ENCODE measurements around the gene KRT5. TPM values are rescaled to one million over a fixed set of nuclear protein-coding genes. Genes with fewer than 3 reads are reported as not detected.

The KRT5 gene
- total RNA-seq, 6 experiments from 2014 or later, result 0.66 TPM; not detected in 5

GRCh38 chr12:52518574-52519386 lies 1.4 kb downstream of the KRT5 start:
- H3K27me3 ChIP-seq, result no peaks in the 10 kb centered on the region
- ATAC-seq (no peak), DNase-seq (no peak)
- no peak overlapping the region for H3K27ac ChIP-seq
- H3K9me3 ChIP-seq, result no peaks in the 10 kb centered on the region
- H3K4me1 ChIP-seq, result no peaks in the 10 kb centered on the region
- intact Hi-C loops (cut with DNase I), result no loop called here
- no peaks in the 10 kb centered on the region for H3K36me3 ChIP-seq
- WGBS (ENCODE audit: insufficient coverage, low coverage, low lambda C conversion rate, missing lambda C conversion rate), result 73% methylated on average over 3 of the region's 8 CpGs
- TF ChIP-seq CTCF (IDR thresholded peaks at IDR 0.05), result no peak
- TF ChIP-seq POLR2A (IDR thresholded peaks at IDR 0.05), result no peak
- H3K4me3 ChIP-seq, result no peak overlapping the region

GRCh38 chr12:52517888-52518287 lies 2.3 kb downstream of the KRT5 start:
- ATAC-seq, result no peak
- H3K27me3 ChIP-seq, result no peaks in the 10 kb centered on the region
- DNase-seq, result no peak
- H3K4me1 ChIP-seq, result no peaks in the 10 kb centered on the region
- H3K27ac ChIP-seq, result no peak overlapping the region
- TF ChIP-seq POLR2A (IDR thresholded peaks at IDR 0.05) (no peak), CTCF (IDR thresholded peaks at IDR 0.05) (no peak)
- intact Hi-C loops (cut with DNase I), result no loop called here
- H3K9me3 ChIP-seq, result no peaks in the 10 kb centered on the region
- H3K4me3 ChIP-seq, result no peak overlapping the region
- no peaks in the 10 kb centered on the region for H3K36me3 ChIP-seq
- 78% methylated on average over 5 of the region's 5 CpGs for WGBS (ENCODE audit: insufficient coverage, low coverage, low lambda C conversion rate, missing lambda C conversion rate)

GRCh38 chr12:52517005-52517835 lies 3.0 kb downstream of the KRT5 start:
- intact Hi-C loops (cut with DNase I), result no loop called here
- no peak overlapping the region for H3K27ac ChIP-seq
- no peaks in the 10 kb centered on the region for H3K9me3 ChIP-seq
- TF ChIP-seq CTCF (IDR thresholded peaks at IDR 0.05), result no peak
- no peak for TF ChIP-seq POLR2A (IDR thresholded peaks at IDR 0.05)
- no peaks in the 10 kb centered on the region for H3K27me3 ChIP-seq
- H3K4me3 ChIP-seq, result no peak overlapping the region
- 72% methylated on average over 7 of the region's 14 CpGs for WGBS (ENCODE audit: insufficient coverage, low coverage, low lambda C conversion rate, missing lambda C conversion rate)
- no peaks in the 10 kb centered on the region for H3K36me3 ChIP-seq
- ATAC-seq, result no peak
- no peak for DNase-seq
- no peaks in the 10 kb centered on the region for H3K4me1 ChIP-seq

GRCh38 chr12:52515927-52516831 lies 4.0 kb downstream of the KRT5 start:
- Histone ChIP-seq H3K27ac (no peak overlapping the region), H3K27me3 (no peaks in the 10 kb centered on the region), H3K36me3 (no peaks in the 10 kb centered on the region), H3K9me3 (no peaks in the 10 kb centered on the region), H3K4me1 (no peaks in the 10 kb centered on the region), H3K4me3 (no peak overlapping the region)
- no peak for TF ChIP-seq CTCF (IDR thresholded peaks at IDR 0.05)
- TF ChIP-seq POLR2A (IDR thresholded peaks at IDR 0.05), result no peak
- WGBS (ENCODE audit: insufficient coverage, low coverage, low lambda C conversion rate, missing lambda C conversion rate), result 64% methylated on average over 5 of the region's 15 CpGs
- intact Hi-C loops (cut with DNase I), result no loop called here
- ATAC-seq (peak in 1 of 4 donors; percentile 61), DNase-seq (no peak)

Measured in right lobe of liver (tissue), 6 donors.